ENCODE data around the gene FXN. TPM values are rescaled to one million over a fixed set of nuclear protein-coding genes. Genes with fewer than 3 reads are reported as not detected.

Gene FXN
- total RNA-seq, 1 donor from 2014 or later = 2.3 TPM

- DNase-seq (ENCODE audit: low read depth in 2 of 2) = no peak
These were observed 101.8 kb downstream of the FXN start for GRCh38 chr9:69137311-69137710.

GRCh38 chr9:69139596-69139995 is 104.0 kb downstream of the FXN start:
- DNase-seq (ENCODE audit: low read depth in 2 of 2) = no peak

- no peak for DNase-seq (ENCODE audit: low read depth in 2 of 2)
These were observed 104.7 kb downstream of the FXN start for GRCh38 chr9:69140123-69140735.

- DNase-seq (ENCODE audit: low read depth in 2 of 2) = no peak
These were observed 106.3 kb downstream of the FXN start for GRCh38 chr9:69141851-69142250.

GRCh38 chr9:69143291-69143690 is 107.7 kb downstream of the FXN start:
- peak in 1 of 2 donors; percentile 78 for DNase-seq (ENCODE audit: low read depth in 2 of 2)

- no peak for DNase-seq (ENCODE audit: low read depth in 2 of 2)
These were observed 109.7 kb downstream of the FXN start for GRCh38 chr9:69145144-69145715.

- no peak for DNase-seq (ENCODE audit: low read depth in 2 of 2)
These were observed 111.7 kb downstream of the FXN start for GRCh38 chr9:69147041-69147834.

GRCh38 chr9:69149321-69149807 is 113.8 kb downstream of the FXN start:
- DNase-seq (ENCODE audit: low read depth in 2 of 2) = peak; percentile 72 to 96

Other genes with a start within 250 kb of the FXN start
- not detected in 2 replicates for gene PRKACG, start 21.6 kb upstream of the FXN start, total RNA-seq
- gene TJP2, start 138.5 kb downstream of the FXN start, total RNA-seq = 45.7 and 54.4 TPM in 2 replicates

All from dermis microvascular lymphatic vessel endothelial cell (primary cell).